GM21619 (cell line): Measurements from ENCODE around the gene RAD51C.
"Not testable (repeated sequence)": the region's sequence is repeated elsewhere in the genome, so short reads cannot be mapped to it uniquely, and the experiment has no call there.

Experiments
- ATAC-seq: cut with Tn5 transposase; IDR thresholded peaks from one replicate; pipeline ENCODE4 v1.9.1; 2021; ENCODE audit not compliant: unreplicated experiment

Gene RAD51C

DNA sequence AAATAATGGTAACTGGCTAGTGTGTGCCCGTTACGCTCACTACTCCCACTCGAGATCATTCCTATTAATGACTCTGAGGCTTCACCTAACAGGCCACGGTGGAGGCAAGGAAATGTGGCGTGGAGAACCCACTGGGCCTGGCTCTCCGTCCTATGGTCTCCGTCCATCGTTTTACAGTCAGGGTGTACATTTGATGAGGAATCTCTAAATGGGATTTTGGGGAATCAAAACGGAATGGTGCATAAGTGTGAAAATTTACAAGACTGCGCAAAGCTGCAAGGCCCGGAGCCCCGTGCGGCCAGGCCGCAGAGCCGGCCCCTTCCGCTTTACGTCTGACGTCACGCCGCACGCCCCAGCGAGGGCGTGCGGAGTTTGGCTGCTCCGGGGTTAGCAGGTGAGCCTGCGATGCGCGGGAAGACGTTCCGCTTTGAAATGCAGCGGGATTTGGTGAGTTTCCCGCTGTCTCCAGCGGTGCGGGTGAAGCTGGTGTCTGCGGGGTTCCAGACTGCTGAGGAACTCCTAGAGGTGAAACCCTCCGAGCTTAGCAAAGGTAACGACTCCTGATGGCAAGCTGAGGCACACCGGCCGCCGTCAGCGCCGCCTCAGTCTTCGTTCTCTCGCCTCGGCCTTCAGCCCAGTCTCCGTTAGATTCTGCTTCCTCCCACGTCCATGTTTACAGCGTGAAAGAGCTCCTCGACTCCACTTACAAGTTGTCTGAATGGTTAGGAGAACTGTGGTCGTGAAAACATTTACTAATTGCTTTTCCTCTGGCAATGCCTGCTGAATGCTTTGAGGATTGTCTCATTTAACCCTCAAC lies at the start of gene RAD51C:
Gene RAD51C, plus strand, starts transcription at position 364 of the 817 bp plus-strand sequence. Its CDS starts 42 bp downstream, at position 406.
- peak; percentile 96 for ATAC-seq

DNA sequence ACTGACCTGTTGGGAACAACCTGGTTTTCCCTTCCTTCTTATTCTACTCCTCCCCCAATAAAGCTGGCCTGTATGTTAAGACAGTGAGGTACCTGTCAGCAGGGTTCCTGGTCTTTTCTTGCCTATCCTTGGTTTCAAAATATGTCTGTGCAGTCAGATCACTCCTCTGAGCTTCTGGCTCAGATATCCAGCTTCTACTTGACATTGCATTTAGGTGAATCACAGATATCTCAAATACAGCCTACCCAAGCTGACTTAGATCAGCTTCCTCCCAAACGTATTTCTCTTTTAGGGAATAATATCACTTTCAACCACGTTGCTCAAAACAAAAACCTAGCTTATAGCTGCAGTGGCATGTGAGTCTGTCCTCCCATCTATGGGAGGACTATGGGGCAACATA lies 49.3 kb upstream of the RAD51C start:
- ATAC-seq, result no peak

DNA sequence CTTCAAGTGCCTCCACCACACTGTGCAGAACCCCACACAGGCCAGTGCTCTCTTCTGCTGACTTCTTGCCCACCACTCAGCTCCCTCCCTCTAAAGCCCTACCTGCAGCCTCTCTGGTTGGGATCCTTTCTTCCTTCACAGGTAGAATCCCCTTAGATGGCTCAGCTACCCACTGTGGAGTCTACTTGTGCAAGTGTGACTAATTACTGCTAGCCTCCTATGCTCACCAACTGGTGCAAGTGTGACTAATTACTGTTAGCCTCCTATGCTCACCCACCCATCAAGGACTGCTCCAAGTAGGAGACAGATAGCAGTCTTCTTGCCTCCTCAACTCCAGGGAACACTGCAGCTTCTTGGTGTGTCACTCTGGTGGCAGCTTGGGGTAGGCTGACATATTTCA lies 44.2 kb upstream of the RAD51C start:
- ATAC-seq, result no peak

DNA sequence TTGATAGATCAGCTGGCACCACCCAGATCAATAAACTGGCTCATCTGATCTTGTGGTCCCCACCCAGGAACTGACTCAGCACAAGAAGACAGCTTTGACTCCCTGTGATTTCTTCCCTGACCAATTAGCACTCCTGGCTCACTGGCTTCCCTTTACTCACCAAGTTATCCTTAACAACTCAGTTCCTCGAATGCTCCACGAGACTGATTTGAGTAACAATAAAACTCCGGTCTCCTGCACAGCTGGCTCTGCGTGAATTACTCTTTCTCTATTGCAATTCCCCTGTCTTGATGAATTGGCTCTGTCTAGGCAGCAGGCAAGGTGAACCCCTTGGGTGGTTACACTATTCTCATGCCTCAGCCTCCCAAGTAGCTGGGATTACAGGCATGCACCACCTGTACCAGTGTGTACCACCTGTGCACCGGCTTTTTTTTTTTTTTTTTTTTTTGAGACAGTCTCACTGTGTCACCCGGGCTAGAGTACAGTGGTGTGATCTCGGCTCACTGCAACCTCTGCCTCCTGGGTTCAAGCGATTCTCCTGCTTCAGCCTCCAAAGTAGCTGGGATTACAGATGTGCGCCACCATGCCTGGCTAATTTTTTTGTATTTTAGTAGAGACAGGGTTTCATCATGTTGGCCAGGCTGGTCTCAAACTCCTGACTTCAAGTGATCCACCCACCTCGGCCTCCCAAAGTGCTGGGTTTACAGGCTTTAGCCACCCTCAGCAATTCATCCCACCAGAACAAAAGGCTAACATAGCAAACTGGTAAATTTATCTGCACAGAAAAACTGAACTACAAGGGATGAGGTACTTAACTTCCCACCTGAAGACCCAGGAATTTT lies 34.2 kb upstream of the RAD51C start:
- ATAC-seq, result not testable (repeated sequence)

DNA sequence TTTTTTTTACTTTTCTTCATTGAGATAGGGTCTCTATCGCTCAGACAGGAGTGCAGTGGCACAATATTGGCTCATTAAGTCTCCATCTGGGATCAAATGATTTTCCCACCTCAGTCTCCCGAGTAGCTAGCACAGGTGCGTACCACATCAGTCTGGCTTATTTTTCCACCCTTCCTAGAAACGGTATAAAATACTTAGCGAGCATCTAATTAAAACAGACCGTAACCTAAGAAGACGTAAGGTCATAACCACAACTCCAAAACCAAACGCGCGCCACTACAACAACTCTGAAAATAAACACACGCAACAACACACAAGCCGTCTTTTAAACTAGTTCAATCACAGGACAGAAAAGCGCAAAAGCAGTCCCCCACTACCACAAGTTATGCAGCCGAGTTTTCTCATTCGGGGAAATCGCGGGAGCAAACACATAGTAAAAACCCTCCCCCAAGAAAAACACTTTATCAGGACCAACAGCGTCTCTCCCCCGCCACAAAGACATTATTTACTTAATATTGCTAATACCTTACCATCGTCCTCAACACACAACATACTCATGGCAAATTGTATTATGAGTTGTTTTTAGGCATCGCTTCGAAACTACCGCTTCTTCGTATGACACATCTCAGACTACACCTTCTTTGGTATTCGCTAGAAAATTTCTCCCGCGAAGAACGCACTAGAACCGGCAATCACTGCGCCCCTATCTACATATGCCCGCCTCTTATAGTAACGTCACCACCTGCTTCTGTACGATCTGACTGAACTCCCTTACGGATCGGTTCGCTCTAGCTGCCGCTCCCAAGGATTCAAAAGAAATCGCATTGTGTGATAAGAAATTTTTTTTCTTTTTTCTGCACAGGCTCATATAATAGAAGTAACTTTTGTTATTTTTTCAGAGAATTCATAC lies 33.3 kb upstream of the RAD51C start:
- ATAC-seq, result peak; percentile 63

DNA sequence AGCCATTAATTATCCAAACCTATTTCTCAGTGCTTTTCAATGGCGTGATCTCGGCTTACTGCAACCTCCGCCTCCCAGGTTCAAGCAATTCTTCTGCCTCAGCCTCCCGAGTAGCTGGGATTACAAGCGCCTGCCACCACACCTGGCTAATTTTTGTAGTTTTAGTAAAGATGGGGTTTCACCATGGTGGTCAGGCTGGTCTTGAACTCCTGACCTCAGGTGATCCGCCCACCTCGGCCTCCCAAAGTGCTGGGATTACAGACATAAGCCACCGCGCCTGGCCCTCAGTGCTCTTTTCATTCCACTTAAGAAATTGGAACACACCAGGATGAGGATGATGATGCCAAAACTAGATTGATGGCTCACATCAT lies 32.7 kb upstream of the RAD51C start:
- ATAC-seq, result not testable (repeated sequence)

DNA sequence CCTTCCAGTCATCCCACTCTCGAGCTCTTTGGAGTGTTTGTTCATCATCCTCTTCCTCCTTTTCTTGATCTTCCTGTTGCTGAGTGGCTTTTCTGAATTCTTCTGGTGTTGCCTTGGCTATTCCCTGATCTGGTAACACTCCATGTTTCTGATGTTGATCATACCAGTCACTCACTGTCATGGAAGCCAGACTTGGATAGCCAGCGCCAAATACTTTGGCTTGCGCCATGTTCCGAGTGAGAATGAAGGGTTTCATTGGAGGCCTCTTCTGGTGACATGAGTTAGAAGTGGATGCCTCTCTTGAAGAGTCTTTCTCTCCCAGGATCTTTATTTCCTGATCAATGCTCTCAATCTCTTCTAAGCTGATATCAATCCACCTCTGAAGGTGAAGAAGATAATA lies 31.8 kb upstream of the RAD51C start:
- no peak for ATAC-seq

DNA sequence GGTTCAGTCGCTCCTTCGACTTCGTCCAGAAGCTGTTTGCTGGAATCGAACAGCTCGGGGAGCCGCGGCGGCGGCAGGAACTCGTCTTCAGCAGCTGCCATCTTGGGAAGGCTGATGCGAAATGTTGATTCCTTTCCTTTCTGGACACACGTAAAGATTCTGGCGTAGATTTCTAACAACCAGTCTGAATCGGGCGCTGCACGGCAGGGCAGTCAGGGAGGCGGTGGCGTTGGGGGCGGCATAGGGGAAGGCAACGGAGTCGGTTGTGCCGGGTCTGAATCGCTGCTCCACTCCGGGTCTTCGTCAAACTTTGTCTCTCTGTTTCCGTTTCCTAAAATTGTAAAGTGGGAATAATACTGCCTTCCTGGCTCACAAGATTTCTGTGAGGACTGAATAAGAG lies 30.9 kb upstream of the RAD51C start:
- no peak for ATAC-seq

DNA sequence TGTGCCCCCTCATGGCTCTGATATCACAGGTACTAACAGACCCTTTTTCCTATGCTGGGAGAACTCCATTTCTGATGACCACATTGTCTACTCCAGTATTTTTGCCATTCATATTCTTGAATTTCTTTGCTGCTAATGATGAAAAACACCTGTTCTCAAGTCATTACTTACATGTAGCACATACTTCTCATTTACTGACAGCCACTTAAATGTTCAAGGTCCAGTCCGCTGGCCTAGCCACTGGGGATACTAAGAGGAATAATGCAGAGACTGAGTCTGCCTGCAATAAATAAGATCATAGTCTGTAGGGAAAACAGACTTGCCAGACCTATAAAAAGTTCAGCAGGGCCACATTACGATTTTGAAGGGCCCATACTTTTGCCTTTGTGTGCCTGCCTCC lies 28.1 kb upstream of the RAD51C start:
- ATAC-seq, result no peak

DNA sequence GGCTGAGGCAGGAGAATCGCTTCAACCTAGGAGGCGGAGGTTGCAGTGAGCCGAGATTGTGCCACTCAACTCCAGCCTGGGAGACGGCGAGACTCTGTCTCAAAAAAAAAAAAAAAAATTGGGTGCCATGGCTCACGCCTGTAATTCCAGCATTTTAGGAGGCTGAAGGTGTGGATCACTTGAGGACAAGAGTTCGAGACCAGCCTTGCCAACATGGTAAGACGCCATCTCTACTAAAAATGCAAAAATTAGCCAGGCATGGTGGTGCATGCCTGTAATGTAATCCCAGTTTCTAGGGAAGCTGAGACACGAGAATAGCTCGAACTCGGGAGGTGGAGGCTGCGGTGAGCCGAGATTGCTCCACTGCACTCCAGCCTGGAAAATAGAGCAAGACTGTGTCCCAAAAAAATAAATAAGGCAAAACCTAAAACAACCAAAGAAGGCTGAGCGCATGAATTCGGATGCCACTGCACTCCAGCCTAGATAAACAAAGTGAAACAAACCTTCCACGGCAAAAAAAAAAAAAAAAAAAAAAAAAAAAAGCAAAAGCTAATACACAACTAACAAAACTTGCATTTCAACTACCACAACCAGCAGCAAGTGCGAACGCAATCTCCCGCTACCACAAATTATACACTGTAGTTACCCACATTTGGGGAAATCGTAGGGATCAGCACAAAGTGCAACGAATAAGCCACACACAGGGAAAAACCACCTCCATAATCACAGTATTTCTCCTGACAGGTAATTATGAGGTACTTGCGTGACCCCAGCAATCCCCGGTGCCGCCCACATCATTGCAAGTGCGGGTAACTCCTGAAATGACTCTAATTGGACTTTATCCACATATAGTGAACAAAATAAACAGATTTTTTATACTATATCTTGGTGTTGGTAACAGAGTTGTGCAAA lies 26.2 kb upstream of the RAD51C start:
- ATAC-seq, result no peak

DNA sequence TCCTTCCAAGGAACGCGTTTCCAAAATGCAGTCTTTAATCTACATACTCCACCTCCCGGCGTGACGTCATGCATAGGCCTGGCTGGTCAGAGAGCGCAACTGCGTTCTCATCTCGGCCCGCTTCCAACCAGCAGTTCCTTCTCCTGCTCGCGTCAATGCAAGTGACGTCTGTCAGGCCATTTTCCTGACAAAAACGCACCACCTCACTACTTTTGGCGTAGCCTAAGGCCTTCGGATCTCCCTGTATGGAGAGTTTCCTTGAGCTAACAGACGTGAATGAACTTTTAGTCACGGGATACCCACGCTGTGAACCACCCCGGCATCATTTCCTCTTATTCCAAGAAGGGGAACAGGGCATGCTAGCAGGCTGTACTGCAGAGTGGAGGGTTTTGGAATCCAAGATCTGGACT lies 25.5 kb upstream of the RAD51C start:
- ATAC-seq, result no peak

DNA sequence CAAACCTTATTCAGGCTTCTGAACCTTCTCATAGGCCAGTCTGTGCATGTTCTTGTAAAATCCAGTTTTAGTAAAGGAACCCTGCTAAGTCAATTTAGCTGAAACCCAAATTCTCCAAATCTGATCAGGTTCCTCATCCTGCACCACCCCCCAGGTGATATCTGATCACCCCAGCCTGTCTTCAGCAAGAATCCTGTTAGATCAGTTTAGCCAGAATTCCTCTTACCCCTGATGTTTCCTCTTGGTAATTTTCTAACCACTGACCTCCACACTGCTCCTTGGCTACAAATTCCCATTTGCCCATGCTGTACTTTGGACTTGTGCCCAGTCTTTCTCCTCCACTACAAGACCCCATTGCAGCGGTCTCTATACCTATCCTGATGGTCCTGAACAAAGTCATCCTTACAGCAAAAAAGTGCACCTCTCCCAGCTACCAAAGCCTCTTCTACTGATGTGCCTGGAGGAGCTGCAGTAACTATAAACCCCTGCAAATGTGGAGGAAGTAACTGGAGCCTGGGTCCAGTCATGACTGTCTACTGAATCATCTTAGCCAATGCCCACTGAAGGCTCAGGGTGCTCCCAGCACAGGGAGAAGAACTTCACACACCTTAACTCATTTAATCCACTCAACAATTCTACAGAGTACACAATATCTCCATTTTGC lies 24.3 kb upstream of the RAD51C start:
- no peak for ATAC-seq

DNA sequence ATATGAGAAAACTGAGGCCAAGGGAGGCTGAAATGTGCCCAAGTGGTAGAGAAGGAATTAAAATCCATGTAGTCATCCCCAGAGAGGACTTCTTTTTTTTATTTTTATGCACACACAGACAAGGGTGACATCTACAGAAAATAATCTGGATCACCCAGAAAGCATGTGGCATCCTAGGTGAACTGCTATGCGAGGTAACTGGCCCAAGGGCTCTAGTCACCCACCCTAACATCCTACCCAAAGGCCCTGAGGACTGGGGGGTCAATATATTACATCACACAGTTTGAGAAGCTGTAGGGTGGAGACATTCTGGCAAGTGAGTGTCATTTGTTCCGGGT lies 23.8 kb upstream of the RAD51C start:
- ATAC-seq, result no peak

DNA sequence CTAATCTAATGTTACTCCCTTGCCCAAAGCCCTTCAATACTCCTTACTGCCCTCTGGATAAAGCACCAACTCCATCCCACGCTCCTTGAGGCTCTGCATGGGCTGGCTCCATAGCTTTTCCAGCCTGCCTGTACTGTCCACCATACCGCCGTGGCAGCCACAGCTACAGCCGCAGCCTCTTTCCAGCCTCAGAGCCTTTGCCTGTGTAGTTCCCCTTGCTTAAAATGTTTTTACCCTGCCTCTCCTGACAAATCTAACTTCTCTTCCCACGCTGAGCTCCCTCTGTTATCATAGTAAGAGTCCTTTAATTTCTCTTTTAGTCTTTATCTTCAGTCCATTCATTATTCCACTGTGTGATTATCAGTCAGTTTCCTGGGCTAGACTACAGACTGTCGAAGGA lies 22.5 kb upstream of the RAD51C start:
- ATAC-seq, result no peak

DNA sequence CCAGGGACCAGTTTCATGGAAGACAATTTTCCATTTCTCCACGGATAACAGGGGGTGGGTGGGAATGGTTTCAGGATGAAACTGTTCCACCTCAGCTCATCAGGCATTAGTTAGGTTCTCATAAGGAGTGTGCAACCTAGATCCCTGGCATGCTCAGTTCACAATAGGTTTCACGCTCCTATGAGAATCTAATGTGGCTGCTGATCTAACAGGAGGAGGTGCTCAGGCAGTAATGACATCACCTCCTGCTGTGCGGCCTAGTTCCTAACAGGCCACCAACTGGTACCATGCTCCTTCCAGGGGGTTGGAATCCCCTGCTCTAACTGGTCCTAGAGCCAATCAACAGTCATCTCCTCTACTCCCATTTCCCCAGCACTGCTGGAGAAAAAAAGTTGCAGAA lies 20.4 kb upstream of the RAD51C start:
- ATAC-seq, result no peak

DNA sequence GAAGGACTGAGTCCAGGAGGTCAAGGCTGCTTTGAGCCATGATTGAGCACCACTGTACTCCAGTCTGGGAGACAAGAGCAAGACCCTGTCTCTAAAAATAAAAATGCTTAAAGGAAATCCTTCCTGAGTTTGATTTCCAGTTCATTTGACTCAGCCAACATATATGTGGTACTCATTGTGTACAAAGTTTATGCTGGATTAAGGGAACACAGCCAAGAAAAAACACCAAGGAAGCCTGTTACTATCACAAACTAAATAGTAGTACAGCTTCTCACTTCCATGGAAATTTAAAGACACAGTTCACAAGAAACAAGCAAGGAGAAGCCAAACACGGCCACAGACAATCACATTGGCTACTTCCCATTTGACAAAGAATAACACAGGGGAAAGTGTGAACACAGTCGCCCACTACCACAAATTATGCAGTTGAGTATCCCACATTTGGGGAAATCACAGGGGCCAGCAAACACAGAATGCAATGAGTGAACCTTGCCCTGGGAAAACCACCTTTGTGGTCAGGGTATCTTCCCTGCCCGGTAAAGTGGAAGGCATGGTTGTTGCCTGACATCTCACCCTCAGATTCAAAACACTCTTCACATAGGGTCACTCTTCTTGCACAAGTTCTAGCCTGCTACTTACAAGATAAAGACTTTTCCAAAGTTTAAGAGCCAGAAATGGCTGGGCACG lies 15.1 kb upstream of the RAD51C start:
- no peak for ATAC-seq

DNA sequence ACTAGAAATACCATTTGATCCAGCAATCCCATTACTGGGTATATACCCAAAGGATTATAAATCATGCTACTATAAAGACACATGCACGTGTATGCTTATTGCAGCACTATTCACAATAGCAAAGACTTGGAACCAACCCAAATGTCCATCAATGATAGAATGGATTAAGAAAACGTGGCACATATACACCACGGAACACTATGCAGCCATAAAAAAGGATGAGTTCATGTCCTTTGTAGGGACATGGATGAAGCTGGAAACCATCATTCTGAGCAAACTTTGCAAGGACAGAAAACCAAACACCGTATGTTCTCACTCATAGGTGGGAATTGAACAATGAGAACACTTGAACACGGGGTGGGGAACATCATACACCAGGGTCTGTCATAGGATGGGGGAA lies 14.1 kb upstream of the RAD51C start:
- ATAC-seq, result not testable (repeated sequence)

DNA sequence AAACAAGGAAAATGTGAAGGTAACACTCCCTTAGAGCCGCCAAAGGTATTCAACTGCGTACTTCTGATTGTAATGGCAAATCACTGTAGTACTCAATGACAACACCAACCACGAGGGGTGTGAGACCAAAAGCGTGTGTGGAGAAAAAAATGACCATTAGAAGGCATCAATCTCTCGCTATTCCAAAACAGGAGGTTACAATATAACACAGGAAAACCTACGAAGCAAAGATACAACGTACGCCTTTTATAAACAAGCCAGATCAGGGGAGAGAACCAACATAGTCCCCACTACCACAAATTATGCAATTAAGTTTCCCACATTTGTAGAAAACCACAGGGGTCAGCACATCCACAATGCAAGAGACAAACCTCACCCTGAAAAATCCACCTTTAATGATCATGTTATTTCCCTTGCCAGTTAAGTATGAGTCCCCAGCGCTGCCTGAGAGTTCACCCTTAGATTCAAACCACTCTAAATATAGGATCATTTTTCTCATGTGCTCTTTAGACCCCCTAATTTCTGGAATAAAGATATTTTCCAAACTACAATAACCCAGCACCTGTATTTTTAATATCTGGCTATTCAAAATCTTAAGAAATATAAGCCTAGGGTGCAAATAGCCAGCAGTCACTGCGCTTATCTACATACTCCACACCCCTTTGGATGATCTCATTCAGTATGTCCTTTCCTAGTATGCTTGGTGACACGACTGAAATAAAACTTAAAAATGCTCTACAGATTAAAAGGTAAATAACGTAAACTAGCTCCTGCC lies 13.0 kb upstream of the RAD51C start:
- ATAC-seq, result no peak

DNA sequence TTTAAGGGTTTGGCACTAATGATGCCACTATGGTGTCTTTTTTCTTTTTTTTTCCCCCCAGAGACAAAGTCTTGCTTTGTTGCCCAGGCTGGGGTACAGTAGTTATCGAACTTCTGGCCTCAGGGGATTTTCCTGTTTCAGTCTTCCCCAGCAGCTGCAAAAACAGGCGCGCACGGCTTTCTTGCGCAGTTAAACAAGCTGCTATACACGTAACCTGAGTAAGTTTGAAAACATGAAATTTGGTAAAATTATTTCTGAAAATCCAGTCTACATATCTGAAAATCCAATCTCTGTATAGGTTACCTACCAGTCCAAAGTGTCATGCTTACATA lies 12.4 kb upstream of the RAD51C start:
- no peak for ATAC-seq
